Chondrocyte (in vitro differentiated cells): ENCODE data around the gene SNX24. TPM values are rescaled to one million over a fixed set of nuclear protein-coding genes. Genes with fewer than 3 reads are reported as not detected.
"Not testable (repeated sequence)": the region's sequence is repeated elsewhere in the genome, so short reads cannot be mapped to it uniquely, and the experiment has no call there.

ENCODE experiments used
- DNase-seq: peaks from one replicate; pipeline ENCODE4 v3.0.0; 2021; ENCODE audit warnings: mixed read lengths, low spot score
- H3K27ac Mint-ChIP-seq: one replicate; pipeline ENCODE4 v1.8.0; 2021; ENCODE audit warnings: mild to moderate bottlenecking, moderate library complexity, mixed read lengths; ENCODE audit not compliant: unreplicated experiment
- H3K27me3 Mint-ChIP-seq: 2 replicates; pipeline ENCODE4 v1.8.0; 2021; ENCODE audit warnings: low read depth, mixed read lengths
- H3K36me3 Mint-ChIP-seq: 2 replicates; pipeline ENCODE4 v1.8.0; 2021; ENCODE audit warnings: low read depth, mixed read lengths
- H3K4me1 Mint-ChIP-seq: 2 replicates; pipeline ENCODE4 v1.8.0; 2021; ENCODE audit warnings: low read depth, mild to moderate bottlenecking, mixed read lengths
- H3K4me3 Mint-ChIP-seq: one replicate; pipeline ENCODE4 v1.8.0; 2021; ENCODE audit warnings: mild to moderate bottlenecking, moderate library complexity, mixed read lengths; ENCODE audit not compliant: unreplicated experiment
- H3K9me3 Mint-ChIP-seq: 2 replicates; pipeline ENCODE4 v1.8.0; 2021; ENCODE audit warnings: low read depth, mixed read lengths
- CTCF ChIP-seq: fragments of 200-600 bp; sonication (generic); IDR thresholded peaks from 2 replicates; pipeline ENCODE4 v1.5.0; 2021; ENCODE audit warnings: antibody characterized with exemption, mild to moderate bottlenecking, moderate library complexity
- total RNA-seq: library from RNA; stranded (reverse); gene quantifications from 3 replicates; pipeline ENCODE4 v1.2.1, GENCODE V29; 2021

The SNX24 gene
- total RNA-seq, 1 donor from 2014 or later, result 14.3 TPM

- Mint-ChIP-seq H3K4me3 (peak overlapping the region; percentile 84), H3K36me3 (peaks cover 8% of the 10 kb centered on the region), H3K27me3 (no peaks in the 10 kb centered on the region), H3K4me1 (peaks cover 33% of the 10 kb centered on the region), H3K27ac (peak overlapping the region; percentile 93), H3K9me3 (peaks cover 6% of the 10 kb centered on the region)
- no peak for DNase-seq
- no peak for TF ChIP-seq CTCF
These were observed 1.1 kb upstream of the SNX24 start for GRCh38 chr5:122844136-122844909.

- DNase-seq, result no peak
- Mint-ChIP-seq H3K9me3 (peaks cover 6% of the 10 kb centered on the region), H3K36me3 (peaks cover 8% of the 10 kb centered on the region), H3K27me3 (no peaks in the 10 kb centered on the region), H3K27ac (peak overlapping the region; percentile 93), H3K4me1 (peaks cover 37% of the 10 kb centered on the region), H3K4me3 (peak overlapping the region; percentile 84)
- no peak for TF ChIP-seq CTCF
These were observed 544 bp upstream of the SNX24 start for GRCh38 chr5:122844910-122845228.

- H3K9me3 Mint-ChIP-seq, result no peaks in the 10 kb centered on the region
- no peak for TF ChIP-seq CTCF
- H3K27ac Mint-ChIP-seq, result peak overlapping the region; percentile 95
- peaks cover 4% of the 10 kb centered on the region for H3K36me3 Mint-ChIP-seq
- H3K4me1 Mint-ChIP-seq, result peaks cover 44% of the 10 kb centered on the region
- peak overlapping the region; percentile 80 for H3K4me3 Mint-ChIP-seq
- H3K27me3 Mint-ChIP-seq, result no peaks in the 10 kb centered on the region
- DNase-seq, result no peak
These were observed 688 bp downstream of the SNX24 start for GRCh38 chr5:122846051-122846550.

GRCh38 chr5:122847687-122848081, 2.3 kb downstream of the SNX24 start:
- no peak for TF ChIP-seq CTCF
- no peak for DNase-seq
- peaks cover 44% of the 10 kb centered on the region for H3K4me1 Mint-ChIP-seq
- H3K36me3 Mint-ChIP-seq, result no peaks in the 10 kb centered on the region
- no peak overlapping the region for H3K4me3 Mint-ChIP-seq
- peak overlapping the region; percentile 8 for H3K27ac Mint-ChIP-seq
- no peaks in the 10 kb centered on the region for H3K27me3 Mint-ChIP-seq
- H3K9me3 Mint-ChIP-seq, result no peaks in the 10 kb centered on the region

GRCh38 chr5:122849771-122850170, 4.4 kb downstream of the SNX24 start:
- DNase-seq, result no peak
- no peaks in the 10 kb centered on the region for H3K27me3 Mint-ChIP-seq
- no peak for TF ChIP-seq CTCF
- peaks cover 39% of the 10 kb centered on the region for H3K4me1 Mint-ChIP-seq
- no peak overlapping the region for H3K4me3 Mint-ChIP-seq
- no peaks in the 10 kb centered on the region for H3K9me3 Mint-ChIP-seq
- no peaks in the 10 kb centered on the region for H3K36me3 Mint-ChIP-seq
- H3K27ac Mint-ChIP-seq, result peak overlapping the region; percentile 84

- H3K4me1 Mint-ChIP-seq, H3K4me3 Mint-ChIP-seq, DNase-seq, H3K27me3 Mint-ChIP-seq, H3K27ac Mint-ChIP-seq, H3K36me3 Mint-ChIP-seq, H3K9me3 Mint-ChIP-seq: not testable (repeated sequence)
These were observed 12.1 kb downstream of the SNX24 start for GRCh38 chr5:122857538-122857937.
